Stimulated activated CD4-positive, alpha-beta T cell treated with anti-CD3 and anti-CD28 coated beads, TNF-alpha, amount 100 ng/mL, for 48 hours (primary cell): Measurements from ENCODE around the gene SPATA3.

Experiments used
- DNase-seq, 3 donors: peaks; one replicate each; pipeline ENCODE4 v3.0.0-alpha.2; 2020; ENCODE audit warnings: low read depth in 3 of 3

The SPATA3 gene

DNA sequence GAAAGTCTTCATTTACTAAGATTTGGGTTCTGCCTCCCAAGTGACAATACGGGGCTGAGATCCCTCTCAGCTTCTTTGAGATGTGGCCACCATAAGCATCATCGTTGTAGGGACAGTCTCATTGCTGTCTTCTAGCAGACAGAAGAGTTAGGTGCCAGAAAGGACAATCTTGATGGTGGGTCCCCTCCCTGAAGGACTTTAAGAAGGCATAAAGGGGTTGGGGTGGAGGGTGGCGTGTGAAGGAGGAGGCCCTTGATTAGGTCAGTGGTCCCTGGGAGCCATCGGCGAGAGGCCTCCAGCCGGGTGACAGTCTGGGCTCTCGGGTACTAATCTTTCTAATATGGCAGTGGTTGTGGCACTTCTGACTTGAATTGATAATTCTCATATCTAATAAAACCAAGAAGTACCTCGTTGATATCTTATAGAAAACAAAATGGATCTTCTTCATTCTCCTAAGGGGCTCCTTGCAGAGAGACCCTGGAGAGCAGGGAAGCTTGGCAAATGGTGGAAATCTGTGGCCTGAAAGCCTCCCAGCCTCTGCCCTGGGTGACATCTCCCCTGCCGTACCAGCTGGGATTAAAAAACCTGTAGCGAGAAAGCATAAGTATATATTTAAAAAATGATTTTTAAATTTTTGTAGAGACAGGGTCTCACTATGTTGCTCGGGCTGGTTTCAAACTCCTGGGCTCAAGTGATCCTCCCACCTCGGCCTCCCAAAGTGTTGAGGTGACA lies 53.5 kb downstream of the SPATA3 start:
- no peak for DNase-seq

DNA sequence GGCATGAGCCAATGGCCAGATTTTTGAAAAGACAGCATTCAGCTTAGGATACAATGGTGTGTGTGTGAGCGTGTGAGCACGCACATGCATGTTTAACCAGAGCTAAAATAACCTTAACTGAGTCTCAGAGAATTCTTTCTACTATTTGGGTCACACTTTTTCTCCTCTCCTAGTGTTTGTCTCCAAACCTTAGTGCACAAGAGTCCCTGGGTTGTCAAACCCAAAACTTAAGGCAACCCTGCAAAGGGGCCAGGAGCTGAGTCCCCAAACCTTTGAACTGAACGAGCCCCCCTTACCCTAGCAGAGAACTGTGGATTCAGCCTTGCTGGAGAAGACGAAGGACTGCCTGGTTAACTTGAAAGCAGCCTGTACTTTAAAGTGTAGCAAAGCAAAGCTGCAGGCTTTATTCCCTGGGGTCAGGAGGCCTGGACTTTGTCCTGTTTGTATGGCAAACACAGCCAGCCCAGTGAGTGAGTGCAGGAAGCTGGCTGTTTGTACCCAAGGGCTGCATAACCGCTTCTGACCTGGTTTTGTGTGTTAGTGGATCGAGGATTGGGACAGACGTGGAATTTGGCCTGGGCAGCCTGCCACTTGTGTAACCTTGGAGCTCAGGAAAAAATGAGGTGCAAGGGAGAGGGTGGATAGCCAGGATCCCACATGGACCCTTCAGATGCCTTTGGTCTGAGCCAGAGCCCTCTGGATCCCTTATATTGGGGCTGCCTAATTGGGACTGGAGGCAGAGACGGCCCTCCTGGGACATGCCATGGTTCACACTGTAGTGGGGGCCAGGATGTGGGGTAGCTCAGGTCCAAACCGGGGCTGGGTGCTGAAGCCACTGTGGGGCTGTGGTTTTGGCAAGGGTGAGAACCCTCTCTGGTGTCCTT lies 54.3 kb downstream of the SPATA3 start:
- DNase-seq: no peak

DNA sequence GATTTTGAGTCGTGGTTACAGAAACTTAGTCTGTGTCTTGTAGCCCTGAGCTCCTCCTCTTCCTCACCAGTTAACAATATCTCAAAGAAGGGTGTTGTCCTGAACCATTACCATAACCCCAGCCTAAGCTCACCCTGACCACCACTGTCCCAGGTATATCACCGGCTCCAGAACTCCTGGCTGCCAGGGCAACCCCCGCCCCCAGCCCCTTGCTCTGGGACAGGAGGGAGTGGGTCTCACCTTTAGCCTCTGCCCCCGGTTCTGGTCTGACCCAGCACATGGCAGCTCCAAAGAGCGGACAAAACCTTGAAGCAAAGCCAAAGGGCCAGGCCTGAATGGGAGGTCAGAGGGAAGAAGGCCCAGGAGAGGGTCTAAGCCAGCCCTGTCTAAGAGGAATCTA lies 55.2 kb downstream of the SPATA3 start:
- DNase-seq: no peak

GRCh38 chr2:231052494-231053451 lies 56.9 kb downstream of the SPATA3 start:
- peak; percentile 70 to 80 (median 78) for DNase-seq

- DNase-seq: no peak
These were observed 57.9 kb downstream of the SPATA3 start for GRCh38 chr2:231053846-231054245.

GRCh38 chr2:231056453-231057416 lies 60.8 kb downstream of the SPATA3 start, which contains the start of gene PSMD1:
Gene PSMD1, plus strand, starts transcription at chr2:231056867. Its CDS starts 159 bp downstream, at chr2:231057026.
- DNase-seq: peak; percentile 84 to 88 (median 85)

DNA sequence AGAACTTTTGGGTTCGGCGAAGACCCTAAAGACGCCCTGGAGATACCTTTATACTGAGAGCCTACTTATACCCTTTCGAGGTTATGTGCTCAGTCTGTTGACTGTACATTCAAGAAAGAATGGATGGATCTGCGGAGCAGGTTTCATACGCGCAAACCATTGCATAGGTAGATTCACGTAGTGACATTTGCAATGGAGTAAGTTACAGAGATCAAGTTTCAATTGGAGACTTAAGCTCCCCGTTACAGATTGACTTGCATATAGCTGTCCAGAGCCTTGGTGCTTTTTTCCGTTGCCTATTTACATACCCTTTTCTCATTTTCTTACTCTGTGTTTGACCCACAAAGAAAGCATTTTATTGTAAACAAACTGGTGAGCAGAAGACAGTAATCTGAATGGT lies 61.7 kb downstream of the SPATA3 start:
- no peak for DNase-seq
